Immature natural killer cell (primary cell): ENCODE measurements around the gene NDFIP2. TPM values are rescaled to one million over a fixed set of nuclear protein-coding genes. Genes with fewer than 3 reads are reported as not detected.
A peak's percentile ranks its signal among the peaks of the same experiment; 100 is the strongest.

Experiments used
- DNase-seq, 3 donors: peaks; one replicate each; pipeline ENCODE4 v3.0.0; 2022; ENCODE audit warnings: mixed read lengths in 1 of 3
- H3K27ac Mint-ChIP-seq, 6 donors: one replicate each; pipeline ENCODE4 v1.8.0; 2020; ENCODE audit warnings: mixed read lengths in 6 of 6, mild to moderate bottlenecking in 5 of 6, inconsistent platforms in 4 of 6, moderate library complexity in 3 of 6
- H3K27me3 Mint-ChIP-seq, 3 donors: one replicate each; pipeline ENCODE4 v1.8.0; 2020 to 2021; ENCODE audit warnings: low read depth in 3 of 3, mild to moderate bottlenecking in 3 of 3, mixed read lengths in 3 of 3, moderate library complexity in 3 of 3, inconsistent platforms in 1 of 3
- H3K36me3 Mint-ChIP-seq, 3 donors: one replicate each; pipeline ENCODE4 v1.8.0; 2020; ENCODE audit warnings: mixed read lengths in 3 of 3, inconsistent platforms in 2 of 3, mild to moderate bottlenecking in 2 of 3
- H3K4me1 Mint-ChIP-seq, 2 donors: one replicate each; pipeline ENCODE4 v1.8.0; 2020; ENCODE audit warnings: inconsistent platforms in 2 of 2, mild to moderate bottlenecking in 2 of 2, mixed read lengths in 2 of 2, moderate library complexity in 1 of 2
- H3K4me3 Mint-ChIP-seq, 5 donors: one replicate each; pipeline ENCODE4 v1.8.0; 2020; ENCODE audit warnings: mild to moderate bottlenecking in 5 of 5, mixed read lengths in 5 of 5, inconsistent platforms in 3 of 5, moderate library complexity in 3 of 5
- H3K9me3 Mint-ChIP-seq, 6 donors: one replicate each; pipeline ENCODE4 v1.8.0; 2020; ENCODE audit warnings: mild to moderate bottlenecking in 6 of 6, mixed read lengths in 6 of 6, inconsistent platforms in 4 of 6, moderate library complexity in 3 of 6
- polyA plus RNA-seq, 3 donors: library from polyadenylated mRNA; unstranded; fragments of 300-500 nt; fragmentation: Illumina TruSeq; gene quantifications; one replicate each; pipeline ENCODE4 v1.2.3, GENCODE V29; 2021

Gene NDFIP2
- polyA plus RNA-seq, 3 donors from 2014 or later, result 2.6 to 6.1 (median 5.6) TPM

DNA sequence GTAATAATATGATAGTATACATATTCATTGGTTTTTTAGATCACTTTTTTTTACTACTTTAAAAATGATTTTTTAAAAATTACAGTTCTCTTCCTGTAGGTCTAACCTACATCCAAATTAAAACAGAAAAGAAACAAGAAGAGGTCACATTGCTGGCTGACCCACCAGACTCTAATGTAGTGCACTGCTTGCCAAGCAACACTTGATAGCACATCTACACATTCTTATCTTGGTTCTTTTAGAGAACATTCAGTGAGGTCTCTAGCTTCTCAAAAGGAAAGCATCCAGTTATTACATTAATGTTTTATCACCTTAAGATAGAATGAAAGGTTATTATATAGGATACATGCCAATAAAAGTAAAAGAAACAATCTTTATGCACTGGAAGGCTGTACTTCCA, 35.6 kb downstream of the NDFIP2 start:
- no peak overlapping the region for H3K27ac Mint-ChIP-seq
- no peak overlapping the region for H3K4me3 Mint-ChIP-seq
- H3K27me3 Mint-ChIP-seq, result peaks cover 0 to 2% (median 0%) of the 10 kb centered on the region in 3 donors
- H3K9me3 Mint-ChIP-seq, result no peaks in the 10 kb centered on the region
- H3K4me1 Mint-ChIP-seq, result peaks cover 0 to 11% of the 10 kb centered on the region in 2 donors
- no peak for DNase-seq
- H3K36me3 Mint-ChIP-seq, result no peaks in the 10 kb centered on the region

DNA sequence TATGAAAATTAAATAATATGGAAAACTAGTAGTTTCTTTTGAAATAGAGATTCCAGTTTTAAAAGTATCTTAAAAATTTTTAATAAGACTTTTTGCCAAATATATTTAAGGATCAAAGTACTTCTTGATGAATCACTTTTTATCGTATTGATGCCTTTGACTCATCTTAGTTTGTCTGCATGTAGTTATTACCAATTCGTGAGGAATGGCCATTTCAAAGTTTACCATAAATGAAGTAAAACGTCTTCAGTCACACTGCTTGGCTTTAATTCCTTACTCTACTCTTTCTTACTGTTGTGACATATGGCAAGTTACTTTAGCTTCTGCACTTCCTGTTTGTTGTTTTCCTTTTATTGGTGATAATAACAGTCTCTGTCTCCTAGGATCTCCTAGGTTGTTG, 38.3 kb downstream of the NDFIP2 start:
- Mint-ChIP-seq H3K27ac (no peak overlapping the region), H3K27me3 (peaks cover 0 to 5% (median 0%) of the 10 kb centered on the region in 3 donors), H3K9me3 (peaks cover 0 to 3% (median 0%) of the 10 kb centered on the region in 6 donors), H3K4me1 (peaks cover 9 to 23% of the 10 kb centered on the region in 2 donors), H3K4me3 (no peak overlapping the region), H3K36me3 (peaks cover 0 to 4% (median 0%) of the 10 kb centered on the region in 3 donors)
- DNase-seq, result no peak

DNA sequence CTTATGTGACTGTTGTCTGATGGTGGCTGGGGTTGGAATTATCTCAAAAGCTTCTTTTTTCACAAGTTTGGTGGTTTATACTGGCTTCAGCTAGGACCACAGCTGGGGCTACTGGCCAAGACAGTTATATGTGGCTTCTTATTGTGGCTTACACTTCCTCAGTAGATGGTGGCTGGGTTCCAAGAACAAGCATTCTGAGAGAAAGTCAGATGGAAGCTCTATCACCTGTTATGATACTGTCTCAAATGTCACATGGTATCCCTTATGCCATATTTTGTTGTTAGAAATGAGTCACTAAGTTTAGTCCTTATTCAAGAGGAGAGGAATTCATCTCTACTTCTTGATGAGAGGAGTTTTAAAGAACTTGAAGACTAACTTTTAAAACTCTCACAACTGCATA, 41.6 kb downstream of the NDFIP2 start:
- Mint-ChIP-seq H3K27me3 (peaks cover 0 to 5% (median 0%) of the 10 kb centered on the region in 3 donors), H3K27ac (peak overlapping the region in 2 of 6 donors; percentile 5 to 68), H3K4me1 (peaks cover 9 to 19% of the 10 kb centered on the region in 2 donors), H3K9me3 (peaks cover 0 to 3% (median 0%) of the 10 kb centered on the region in 6 donors), H3K36me3 (peaks cover 0 to 4% (median 0%) of the 10 kb centered on the region in 3 donors), H3K4me3 (peak overlapping the region; percentile 26 to 81 (median 49))
- peak; percentile 15 to 40 (median 24) for DNase-seq

DNA sequence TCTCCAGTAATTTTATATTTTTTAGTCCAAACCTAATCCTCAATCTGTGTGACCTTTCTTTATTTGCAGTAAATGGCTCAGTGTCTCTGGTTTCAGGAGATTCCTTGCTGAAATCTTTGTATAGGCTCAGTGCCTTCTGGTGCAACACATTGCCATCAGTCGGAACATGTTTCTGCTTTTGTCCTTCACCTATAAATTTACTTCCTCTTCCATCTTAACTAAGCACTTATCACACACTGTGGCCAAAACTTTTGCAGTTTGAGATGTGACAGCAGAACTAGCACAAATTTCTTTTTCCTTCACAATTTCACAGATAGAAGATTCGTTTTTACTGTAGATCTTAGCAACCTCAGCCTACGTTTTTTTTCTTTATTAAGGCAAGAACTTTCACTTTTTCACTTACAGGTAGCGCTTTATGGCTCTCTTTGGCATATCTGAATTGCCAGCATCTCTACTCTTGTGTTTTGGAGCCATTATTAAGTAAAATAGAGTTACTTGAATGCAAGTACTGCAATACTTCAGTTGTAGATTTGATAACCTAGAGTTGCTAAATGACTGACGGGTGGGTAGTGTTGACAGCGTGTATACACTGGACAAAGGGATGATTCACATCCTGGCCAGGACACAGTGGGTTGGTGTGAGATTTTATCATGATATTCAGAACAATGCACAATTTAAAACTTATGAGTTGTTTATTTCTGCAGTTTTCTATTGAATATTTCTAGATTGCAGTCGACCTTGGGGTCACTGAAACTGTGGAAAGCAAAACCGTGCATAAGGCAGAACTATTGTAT, 44.3 kb downstream of the NDFIP2 start:
- Mint-ChIP-seq H3K4me3 (no peak overlapping the region), H3K36me3 (peaks cover 0 to 4% (median 0%) of the 10 kb centered on the region in 3 donors), H3K27ac (no peak overlapping the region), H3K9me3 (peaks cover 0 to 3% (median 0%) of the 10 kb centered on the region in 6 donors), H3K27me3 (peaks cover 0 to 5% (median 0%) of the 10 kb centered on the region in 3 donors), H3K4me1 (peaks cover 9 to 12% of the 10 kb centered on the region in 2 donors)
- DNase-seq, result peak in 1 of 3 donors; percentile 3

DNA sequence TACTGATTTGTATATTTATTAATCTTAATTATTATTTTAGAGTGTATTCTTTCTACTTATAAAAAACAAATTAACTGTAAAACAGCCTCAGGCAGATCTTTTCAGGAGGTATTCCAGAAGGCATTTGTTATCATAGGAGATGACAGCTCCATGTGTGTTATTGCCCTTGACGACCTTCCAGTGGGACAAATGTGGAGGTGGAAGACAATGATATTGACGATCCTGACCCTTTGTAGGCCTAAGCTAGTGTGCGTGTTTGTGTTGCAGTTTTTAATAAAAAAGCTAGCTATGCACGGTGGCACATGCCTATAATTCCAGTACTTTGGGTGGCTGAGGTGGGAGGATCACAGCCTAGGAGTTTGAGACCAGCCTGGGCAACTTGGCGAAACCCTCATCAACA, 46.7 kb downstream of the NDFIP2 start:
- H3K27me3 Mint-ChIP-seq, result peaks cover 0 to under 1% (median 0%) of the 10 kb centered on the region in 3 donors
- H3K9me3 Mint-ChIP-seq, result no peaks in the 10 kb centered on the region
- H3K4me1 Mint-ChIP-seq, result peaks cover 17 to 19% of the 10 kb centered on the region in 2 donors
- peaks cover 0 to 8% (median 4%) of the 10 kb centered on the region in 3 donors for H3K36me3 Mint-ChIP-seq
- no peak overlapping the region for H3K27ac Mint-ChIP-seq
- H3K4me3 Mint-ChIP-seq, result no peak overlapping the region
- no peak for DNase-seq

DNA sequence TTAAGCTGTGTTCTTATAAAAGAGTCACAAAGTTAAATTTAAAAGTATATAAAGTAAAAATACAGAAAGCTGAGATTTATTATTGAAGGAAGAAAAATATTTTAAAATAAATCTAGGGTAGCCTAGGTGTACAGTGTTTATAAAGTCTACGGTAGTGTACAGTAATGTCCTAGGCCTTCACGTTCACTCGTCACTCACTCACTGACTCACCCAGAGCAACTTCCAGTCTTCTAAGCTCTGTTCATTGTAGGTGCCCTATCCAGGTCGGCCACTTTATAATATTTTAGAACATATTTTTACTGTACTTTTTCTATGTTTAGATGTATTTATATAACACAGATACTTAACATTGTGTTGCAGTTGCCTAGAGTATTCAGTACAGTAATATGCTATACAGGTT, 47.4 kb downstream of the NDFIP2 start:
- DNase-seq, result no peak
- H3K4me3 Mint-ChIP-seq, result no peak overlapping the region
- H3K27ac Mint-ChIP-seq, result no peak overlapping the region
- no peaks in the 10 kb centered on the region for H3K27me3 Mint-ChIP-seq
- peaks cover 13 to 16% of the 10 kb centered on the region in 2 donors for H3K4me1 Mint-ChIP-seq
- peaks cover 0 to 7% (median 4%) of the 10 kb centered on the region in 3 donors for H3K36me3 Mint-ChIP-seq
- no peaks in the 10 kb centered on the region for H3K9me3 Mint-ChIP-seq

DNA sequence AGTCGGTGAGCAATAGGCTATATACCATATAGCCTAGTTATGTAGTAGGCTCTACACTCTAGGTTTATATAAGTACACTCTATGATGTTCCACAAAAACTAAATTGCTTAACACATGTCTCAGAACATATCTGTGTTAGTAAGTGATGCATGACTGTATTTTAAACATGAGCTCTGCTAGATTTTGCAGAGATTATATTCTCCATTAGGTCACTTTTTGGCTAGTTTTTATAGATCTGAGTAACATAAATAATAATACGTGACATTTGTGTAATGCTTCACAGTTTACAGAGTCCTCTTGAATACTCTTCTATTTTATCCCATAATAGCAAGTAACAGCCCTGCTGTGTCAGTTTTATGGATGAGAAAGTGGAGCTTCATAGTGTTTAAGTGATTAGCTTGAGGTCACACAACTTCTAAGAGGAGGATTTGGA, 47.8 kb downstream of the NDFIP2 start:
- no peak for DNase-seq
- Mint-ChIP-seq H3K9me3 (no peaks in the 10 kb centered on the region), H3K27ac (no peak overlapping the region), H3K4me3 (no peak overlapping the region), H3K36me3 (peaks cover 0 to 8% (median 4%) of the 10 kb centered on the region in 3 donors), H3K27me3 (no peaks in the 10 kb centered on the region), H3K4me1 (peaks cover 13 to 16% of the 10 kb centered on the region in 2 donors)

DNA sequence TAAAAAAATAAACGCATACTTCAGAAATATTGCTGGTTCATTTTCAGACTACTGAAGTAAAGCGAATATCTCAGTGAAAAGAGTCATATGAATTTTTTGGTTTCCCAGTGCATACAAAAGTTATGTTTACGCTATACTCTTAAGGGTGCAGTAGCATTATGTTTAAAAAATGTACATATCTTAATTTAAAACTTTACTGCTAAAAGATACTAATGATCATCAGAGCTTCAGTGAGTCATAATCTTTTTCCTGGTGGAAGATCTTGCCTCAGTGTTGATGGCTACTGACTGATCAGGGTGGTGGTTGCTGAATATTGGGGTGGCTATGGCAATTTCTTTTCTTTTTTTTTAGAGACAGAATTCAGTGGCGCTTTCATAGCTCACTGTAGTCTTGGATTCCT, 48.9 kb downstream of the NDFIP2 start:
- Mint-ChIP-seq H3K27me3 (no peaks in the 10 kb centered on the region), H3K4me3 (no peak overlapping the region), H3K36me3 (peaks cover 0 to 11% (median 4%) of the 10 kb centered on the region in 3 donors), H3K27ac (no peak overlapping the region), H3K4me1 (peaks cover 13 to 16% of the 10 kb centered on the region in 2 donors), H3K9me3 (no peaks in the 10 kb centered on the region)
- DNase-seq, result no peak

DNA sequence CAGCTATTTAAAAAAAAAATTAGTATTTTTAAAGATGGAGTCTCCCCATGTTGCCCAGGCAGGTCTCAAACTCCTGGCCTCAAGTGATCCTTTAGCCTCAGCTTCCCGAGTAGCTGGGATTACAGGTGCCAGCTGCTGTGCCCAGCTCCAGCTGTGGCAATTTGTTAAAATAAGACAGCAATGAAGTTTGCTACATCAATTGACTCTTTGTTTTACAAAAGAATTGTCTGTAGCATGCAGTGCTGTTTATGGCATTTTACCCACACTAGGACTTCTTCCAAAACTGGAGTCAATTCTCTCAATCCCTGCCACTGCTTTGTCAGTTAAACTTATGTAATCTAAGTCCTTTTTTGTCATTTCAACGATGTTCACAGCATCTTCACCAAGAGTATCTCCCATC, 49.3 kb downstream of the NDFIP2 start:
- Mint-ChIP-seq H3K36me3 (peaks cover 0 to 11% (median 4%) of the 10 kb centered on the region in 3 donors), H3K27ac (peak overlapping the region in 2 of 6 donors; percentile 3 to 10), H3K27me3 (no peaks in the 10 kb centered on the region), H3K4me3 (no peak overlapping the region), H3K4me1 (peaks cover 13 to 16% of the 10 kb centered on the region in 2 donors), H3K9me3 (no peaks in the 10 kb centered on the region)
- no peak for DNase-seq

DNA sequence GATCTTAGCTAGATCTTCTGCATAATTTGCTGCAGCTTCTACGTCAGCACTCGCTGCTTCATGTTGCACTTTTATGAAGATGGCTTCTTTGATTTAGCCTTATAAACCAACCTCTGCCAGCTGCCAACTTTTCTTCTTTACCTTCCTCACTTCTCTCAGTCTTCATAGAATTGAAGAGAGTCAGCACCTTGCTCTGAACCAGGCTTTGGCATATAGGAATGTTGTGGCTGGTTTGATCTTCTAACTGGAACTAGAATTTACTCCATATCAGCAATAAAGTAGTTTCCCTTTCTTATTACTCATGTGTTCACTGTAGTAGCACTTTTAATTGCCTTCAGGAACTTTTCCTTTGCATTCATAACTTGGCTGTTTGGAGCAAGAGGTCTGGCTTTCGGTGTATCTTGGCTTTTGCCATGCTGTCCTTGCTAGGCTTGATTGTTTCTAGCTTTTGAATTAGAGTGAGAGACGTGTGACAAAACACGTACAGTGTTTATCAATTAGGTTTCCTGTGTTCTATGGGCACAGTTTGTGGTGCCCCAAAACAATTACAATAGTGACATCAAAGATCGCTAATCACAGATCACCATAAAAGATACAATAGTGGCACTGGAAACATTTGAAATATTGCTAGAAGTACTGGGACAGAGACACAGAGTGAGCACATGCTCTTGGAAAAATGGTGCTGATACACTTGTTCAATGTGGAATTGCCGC, 50.7 kb downstream of the NDFIP2 start:
- DNase-seq, result peak in 1 of 3 donors; percentile 9
- peaks cover 0 to 11% (median 4%) of the 10 kb centered on the region in 3 donors for H3K36me3 Mint-ChIP-seq
- no peaks in the 10 kb centered on the region for H3K9me3 Mint-ChIP-seq
- H3K4me3 Mint-ChIP-seq, result peak overlapping the region in 3 of 5 donors; percentile 20 to 54 (median 34)
- peak overlapping the region in 1 of 6 donors; percentile 16 for H3K27ac Mint-ChIP-seq
- no peaks in the 10 kb centered on the region for H3K27me3 Mint-ChIP-seq
- peaks cover 13 to 16% of the 10 kb centered on the region in 2 donors for H3K4me1 Mint-ChIP-seq

DNA sequence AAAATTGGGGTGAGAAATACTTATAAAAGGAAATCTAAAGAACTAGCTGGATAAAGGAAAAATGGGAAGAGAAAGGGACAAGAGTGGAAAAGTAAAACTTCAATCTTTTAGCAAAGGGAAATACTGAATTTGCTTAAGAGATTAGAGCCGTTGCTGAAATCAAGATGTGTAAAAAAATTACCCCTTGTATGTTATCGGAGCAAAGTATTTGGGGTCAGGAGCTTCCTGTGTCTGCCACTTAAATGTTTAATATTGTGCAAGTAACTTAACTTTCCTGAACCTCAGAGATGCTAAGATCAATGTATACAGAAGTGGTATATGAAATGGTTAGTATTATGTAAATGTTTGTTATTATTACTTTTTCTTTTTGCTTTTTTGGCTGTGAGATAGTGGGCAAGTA, 51.6 kb downstream of the NDFIP2 start:
- H3K9me3 Mint-ChIP-seq, result no peaks in the 10 kb centered on the region
- H3K36me3 Mint-ChIP-seq, result peaks cover 0 to 11% (median 4%) of the 10 kb centered on the region in 3 donors
- H3K4me3 Mint-ChIP-seq, result peak overlapping the region in 1 of 5 donors; percentile 54
- DNase-seq, result no peak
- H3K27ac Mint-ChIP-seq, result peak overlapping the region in 2 of 6 donors; percentile 2 to 16
- H3K27me3 Mint-ChIP-seq, result no peaks in the 10 kb centered on the region
- H3K4me1 Mint-ChIP-seq, result peaks cover 13 to 16% of the 10 kb centered on the region in 2 donors

DNA sequence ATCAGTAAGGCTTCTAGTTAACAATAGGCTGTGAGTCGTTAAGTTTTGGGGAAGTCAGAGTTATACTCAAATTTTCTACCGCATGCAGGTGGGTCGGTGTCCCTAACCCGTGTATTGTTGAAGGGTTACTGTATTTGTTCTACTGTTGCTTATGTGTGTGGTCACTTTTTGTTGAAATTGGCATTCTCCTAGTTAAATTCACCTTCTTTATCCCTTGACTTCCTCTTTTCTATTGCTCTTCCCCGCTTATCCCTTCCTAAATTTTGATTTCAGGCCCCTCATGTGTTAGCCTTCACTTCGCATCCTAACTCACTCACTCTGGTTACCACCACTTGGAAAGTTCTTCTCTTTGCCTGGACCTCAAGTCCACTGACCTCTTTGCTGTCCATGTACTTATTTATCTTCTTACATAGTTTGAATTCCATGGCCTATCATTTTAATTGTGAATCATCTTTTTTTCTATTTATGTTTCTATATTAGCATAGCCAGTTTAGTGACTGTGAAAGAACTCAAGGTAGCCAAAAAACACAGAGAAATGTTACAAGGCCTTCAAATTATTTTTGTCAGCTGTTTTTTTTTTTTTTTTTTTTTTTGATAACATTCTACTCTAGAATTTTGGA, 52.9 kb downstream of the NDFIP2 start:
- no peaks in the 10 kb centered on the region for H3K27me3 Mint-ChIP-seq
- no peak overlapping the region for H3K4me3 Mint-ChIP-seq
- H3K4me1 Mint-ChIP-seq, result peaks cover 13 to 16% of the 10 kb centered on the region in 2 donors
- H3K9me3 Mint-ChIP-seq, result no peaks in the 10 kb centered on the region
- no peak overlapping the region for H3K27ac Mint-ChIP-seq
- DNase-seq, result no peak
- H3K36me3 Mint-ChIP-seq, result peaks cover 0 to 11% (median 4%) of the 10 kb centered on the region in 3 donors

DNA sequence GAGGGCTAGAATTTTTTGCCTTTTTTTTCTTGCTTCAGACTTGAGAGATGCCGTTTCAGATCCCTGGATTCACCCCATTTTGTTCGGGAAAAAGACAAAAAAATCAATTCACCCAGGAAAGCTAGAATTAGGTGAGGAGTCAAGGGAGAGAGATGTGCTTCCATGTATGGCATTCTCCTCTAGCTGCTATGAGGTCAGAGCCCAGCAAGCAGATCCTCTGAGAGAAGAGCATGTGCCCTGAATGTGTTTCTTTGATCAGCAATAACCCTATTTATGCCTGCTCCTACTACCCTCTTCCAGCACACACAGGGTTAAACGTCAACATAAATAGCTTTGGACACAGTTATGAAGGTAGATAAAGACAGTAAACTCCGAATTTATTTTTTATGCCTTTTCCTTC, 53.6 kb downstream of the NDFIP2 start:
- no peak overlapping the region for H3K4me3 Mint-ChIP-seq
- no peak for DNase-seq
- no peaks in the 10 kb centered on the region for H3K27me3 Mint-ChIP-seq
- H3K9me3 Mint-ChIP-seq, result no peaks in the 10 kb centered on the region
- H3K36me3 Mint-ChIP-seq, result peaks cover 0 to 11% (median 4%) of the 10 kb centered on the region in 3 donors
- no peak overlapping the region for H3K27ac Mint-ChIP-seq
- peaks cover 13 to 16% of the 10 kb centered on the region in 2 donors for H3K4me1 Mint-ChIP-seq
